H1 (cell line): Measurements from ENCODE around the gene SLFN12. TPM values are rescaled to one million over a fixed set of nuclear protein-coding genes. Genes with fewer than 3 reads are reported as not detected.

Experiments
- CTCF ChIA-PET: fragments of 300-600 bp; sonication (Branson Sonifier 250); formaldehyde crosslinking; loops from one replicate; lab custom pipeline; 2021; ENCODE audit not compliant: partially characterized antibody; lab: Charles Lee
- POLR2A ChIA-PET: fragments of 300-600 bp; sonication (Branson Sonifier 250); formaldehyde crosslinking; loops from one replicate; lab custom pipeline; 2021; ENCODE audit warnings: inconsistent platforms; ENCODE audit not compliant: partially characterized antibody; lab: Charles Lee
- DNase-seq, 2 experiments: peaks; one replicate each; pipeline versions ENCODE4 v3.0.0 to v3.0.0-alpha.2; 2010 to 2022; ENCODE audit warnings: low spot score in 2 of 2, low read depth in 1 of 2, mixed read lengths in 1 of 2
- FAIRE-seq: peaks from 2 replicates; lab custom pipeline; 2011; peaks lifted over from hg19 to GRCh38; lab: Jason Lieb, UNC
- H2AFZ ChIP-seq: 2 replicates; pipeline ENCODE4 v1.8.1; 2012; ENCODE audit warnings: low read length, inconsistent platforms
- H2AK5ac ChIP-seq: 2 replicates; pipeline ENCODE4 v1.6.1; 2013; ENCODE audit warnings: low read depth, low read length
- H2BK120ac ChIP-seq: replicated peaks from 2 replicates; pipeline ENCODE3; 2013; ENCODE audit warnings: low read depth, low read length, inconsistent platforms
- H2BK12ac ChIP-seq: 2 replicates; pipeline ENCODE4 v1.6.1; 2013; ENCODE audit warnings: low read depth, low read length
- H2BK15ac ChIP-seq: 2 replicates; pipeline ENCODE4 v1.6.1; 2013; ENCODE audit warnings: low read length
- H2BK20ac ChIP-seq: 2 replicates; pipeline ENCODE4 v1.6.1; 2013; ENCODE audit warnings: low read length
- H2BK5ac ChIP-seq: 2 replicates; pipeline ENCODE4 v1.6.1; 2013; ENCODE audit warnings: low read depth, low read length
- H3K14ac ChIP-seq: 2 replicates; pipeline ENCODE4 v1.6.1; 2013; ENCODE audit warnings: inconsistent platforms; ENCODE audit not compliant: insufficient read length
- H3K18ac ChIP-seq: 2 replicates; pipeline ENCODE4 v1.6.1; 2013; ENCODE audit warnings: low read length; ENCODE audit errors: extremely low read depth
- H3K23ac ChIP-seq: 2 replicates; pipeline ENCODE4 v1.6.1; 2013; ENCODE audit warnings: inconsistent platforms; ENCODE audit not compliant: insufficient read length
- H3K23me2 ChIP-seq: 2 replicates; pipeline ENCODE4 v1.6.1; 2013; ENCODE audit warnings: low read depth, low read length
- H3K27ac ChIP-seq: 2 replicates; pipeline ENCODE4 v1.6.1; 2011; ENCODE audit warnings: low read depth, low read length, inconsistent platforms
- H3K27me3 ChIP-seq, 4 experiments: replicated peaks in 1 of 4; 1 replicate in 1 of 4; 2 replicates in 3 of 4; pipeline versions ENCODE4 v1.6.1 to v1.8.1; 2011 to 2013; ENCODE audit warnings: low read length in 3 of 4, mild to moderate bottlenecking in 3 of 4, inconsistent platforms in 2 of 4, mixed read lengths in 2 of 4, moderate library complexity in 1 of 4; ENCODE audit not compliant: control insufficient read depth in 3 of 4, insufficient read depth in 3 of 4; ENCODE audit errors: extremely low read depth in 1 of 4
- H3K36me3 ChIP-seq, 4 experiments: 2 replicates each; pipeline versions ENCODE4 v1.6.1 to v1.8.1; 2011 to 2013; ENCODE audit warnings: mild to moderate bottlenecking in 4 of 4, low read length in 3 of 4, moderate library complexity in 2 of 4, control low read depth in 1 of 4, inconsistent platforms in 1 of 4; ENCODE audit not compliant: insufficient read depth in 4 of 4, control insufficient read depth in 2 of 4
- H3K4ac ChIP-seq: replicated peaks from 2 replicates; pipeline ENCODE3; 2013; ENCODE audit warnings: low read length, low read depth, mixed read lengths, inconsistent platforms; ENCODE audit not compliant: insufficient read length
- H3K4me1 ChIP-seq, 4 experiments: replicated peaks in 1 of 4; 1 replicate in 1 of 4; 2 replicates in 3 of 4; pipeline versions ENCODE4 v1.6.1 to v1.8.1; 2011 to 2013; ENCODE audit warnings: low read length in 3 of 4, inconsistent platforms in 2 of 4, mixed read lengths in 1 of 4; ENCODE audit not compliant: insufficient read depth in 4 of 4, control insufficient read depth in 3 of 4
- H3K4me2 ChIP-seq, 2 experiments: 2 replicates each; pipeline versions ENCODE4 v1.6.1 to v1.8.1; 2011 to 2013; ENCODE audit warnings: low read depth in 2 of 2, low read length in 2 of 2, control low read depth in 1 of 2, inconsistent platforms in 1 of 2, mild to moderate bottlenecking in 1 of 2; ENCODE audit not compliant: insufficient read depth in 1 of 2
- H3K4me3 ChIP-seq, 4 experiments: fragments of 200-600, 300-600 bp in 1 of 4; sonication (generic), shearing (Covaris generic), sonication (Bioruptor Twin) in 1 of 4; 2 replicates each; pipeline versions ENCODE4 v1.5.1 to v1.8.1; 2011 to 2016; ENCODE audit warnings: low read length in 4 of 4, low read depth in 3 of 4, control low read depth in 2 of 4, inconsistent platforms in 2 of 4, mild to moderate bottlenecking in 2 of 4, mixed read lengths in 1 of 4, moderate library complexity in 1 of 4; ENCODE audit not compliant: insufficient read depth in 2 of 4; ENCODE audit errors: extremely low read depth in 1 of 4
- H3K56ac ChIP-seq: replicated peaks from 2 replicates; pipeline ENCODE3; 2013; ENCODE audit warnings: low read depth, mild to moderate bottlenecking, mixed read lengths, low read length, inconsistent platforms; ENCODE audit not compliant: insufficient read length
- H3K79me1 ChIP-seq: 2 replicates; pipeline ENCODE4 v1.6.1; 2013; ENCODE audit warnings: low read depth, low read length, control low read depth
- H3K79me2 ChIP-seq, 2 experiments: 2 replicates each; pipeline versions ENCODE4 v1.6.1 to v1.8.1; 2012 to 2013; ENCODE audit warnings: low read length in 2 of 2, mild to moderate bottlenecking in 2 of 2, inconsistent platforms in 1 of 2; ENCODE audit not compliant: insufficient read depth in 2 of 2, control insufficient read depth in 1 of 2
- H3K9ac ChIP-seq, 4 experiments: replicated peaks in 1 of 4; 1 replicate in 1 of 4; 2 replicates in 3 of 4; pipeline versions ENCODE4 v1.6.1 to v1.8.1; 2011 to 2013; ENCODE audit warnings: low read depth in 3 of 4, low read length in 3 of 4, control low read depth in 2 of 4, mild to moderate bottlenecking in 2 of 4, moderate library complexity in 2 of 4, inconsistent platforms in 1 of 4; ENCODE audit errors: extremely low read depth in 1 of 4
- H3K9me3 ChIP-seq, 2 experiments: 2 replicates each; pipeline versions ENCODE4 v1.6.1 to v1.8.1; 2012 to 2013; ENCODE audit warnings: mild to moderate bottlenecking in 2 of 2, moderate library complexity in 2 of 2, control low read depth in 1 of 2, inconsistent platforms in 1 of 2, low read depth in 1 of 2, low read length in 1 of 2, mixed read lengths in 1 of 2; ENCODE audit not compliant: insufficient read depth in 2 of 2
- H4K20me1 ChIP-seq, 2 experiments: replicated peaks in 1 of 2; 2 replicates each; pipeline versions ENCODE3 to v1.8.1; 2011 to 2013; ENCODE audit warnings: inconsistent platforms in 2 of 2, low read length in 2 of 2, mild to moderate bottlenecking in 1 of 2; ENCODE audit not compliant: insufficient read depth in 2 of 2, control insufficient read depth in 1 of 2
- H4K5ac ChIP-seq: 2 replicates; pipeline ENCODE4 v1.6.1; 2013; ENCODE audit warnings: low read length, low read depth, mixed read lengths, inconsistent platforms; ENCODE audit not compliant: insufficient read length
- H4K8ac ChIP-seq: 2 replicates; pipeline ENCODE4 v1.8.0; 2013; ENCODE audit warnings: mild to moderate bottlenecking, moderate library complexity, low read length, inconsistent platforms; ENCODE audit not compliant: insufficient read depth; ENCODE audit errors: extremely low read depth
- H4K91ac ChIP-seq: replicated peaks from 2 replicates; pipeline ENCODE3; 2013; ENCODE audit warnings: low read length, mixed read lengths, inconsistent platforms; ENCODE audit not compliant: insufficient read length
- BCL11A ChIP-seq, 2 experiments: IDR thresholded peaks; one replicate each; pipeline ENCODE4 v1.6.1; 2011; ENCODE audit warnings: low read depth in 2 of 2, low read length in 2 of 2, mild to moderate bottlenecking in 2 of 2
- CHD1 ChIP-seq: IDR thresholded peaks from 2 replicates; pipeline ENCODE4 v1.6.1; 2012; ENCODE audit warnings: low read depth, low read length, improper control_type of control experiment
- CTBP2 ChIP-seq: IDR thresholded peaks from 2 replicates; pipeline ENCODE4 v1.7.0; 2011; ENCODE audit warnings: borderline replicate concordance, mild to moderate bottlenecking, moderate library complexity, mixed read lengths, low read length; ENCODE audit not compliant: insufficient read depth, insufficient read length
- FOSL1 ChIP-seq: IDR thresholded peaks from 2 replicates; pipeline ENCODE4 v1.6.1; 2011; ENCODE audit warnings: mild to moderate bottlenecking, low read depth, low read length, moderate library complexity; ENCODE audit not compliant: insufficient read depth
- HDAC6 ChIP-seq: IDR thresholded peaks from one replicate; pipeline ENCODE4 v1.7.1; 2012; ENCODE audit warnings: low read depth, mild to moderate bottlenecking, inconsistent platforms, low read length, moderate library complexity
- PHF8 ChIP-seq: fragments of 200-600 bp; sonication (generic); conservative IDR thresholded peaks from 2 replicates; pipeline ENCODE4 v1.7.1; 2012; ENCODE audit warnings: low read depth, mild to moderate bottlenecking, inconsistent platforms, low read length, moderate library complexity
- POU5F1 ChIP-seq: IDR thresholded peaks from 2 replicates; pipeline ENCODE4 v1.6.1; 2011; ENCODE audit warnings: low read depth, mild to moderate bottlenecking, low read length, moderate library complexity
- RAD21 ChIP-seq, 2 experiments: IDR thresholded peaks in 1 of 2; conservative IDR thresholded peaks in 1 of 2; 2 replicates each; pipeline ENCODE4 v1.6.1; 2011; ENCODE audit warnings: low read depth in 2 of 2, low read length in 2 of 2, improper control_type of control experiment in 1 of 2, inconsistent platforms in 1 of 2, mild to moderate bottlenecking in 1 of 2, moderate library complexity in 1 of 2
- SP1 ChIP-seq: IDR thresholded peaks from 2 replicates; pipeline ENCODE4 v1.6.1; 2011; ENCODE audit warnings: low read depth, low read length
- TBP ChIP-seq: IDR thresholded peaks from 2 replicates; pipeline ENCODE4 v1.6.1; 2011; ENCODE audit warnings: low read depth, low read length, improper control_type of control experiment
- WGBS, 2 experiments: shearing (Covaris generic) in 1 of 2; methylation state at CpG; one replicate each; pipeline versions ENCODE4 v1.1.6 to v1.1.7; 2013 to 2015; ENCODE audit warnings: low lambda C conversion rate in 2 of 2, mixed read lengths in 2 of 2, inconsistent platforms in 1 of 2, low coverage in 1 of 2, missing lambda C conversion rate in 1 of 2; ENCODE audit not compliant: insufficient replicate concordance in 2 of 2, insufficient coverage in 1 of 2, insufficient read length in 1 of 2; ENCODE audit errors: extremely low coverage in 1 of 2, missing lambda C conversion rate in 1 of 2; 5-methylcytosine and 5-hydroxymethylcytosine counted together
- polyA plus RNA-seq, 7 experiments: library from polyadenylated mRNA; depleted of rRNA in 3 of 7; stranded (reverse) in 5 of 7; unstranded in 2 of 7; fragments of >200 nt in 5 of 7; fragments of 200-250 nt in 2 of 7; gene quantifications; 1 replicate in 5 of 7; 2 replicates in 1 of 7; 4 replicates in 1 of 7; pipeline versions ENCODE4 v1.2.1 to v1.2.3, GENCODE V29; 2011 to 2013; ENCODE audit warnings: missing spikeins in 2 of 7, mixed read lengths in 2 of 7
- total RNA-seq: library from RNA; stranded (reverse); fragmentation: NEBNext Ultra II Directional; extraction: Animal tissue kit (Norgen Biotek cat#: 25700); gene quantifications from 2 replicates; pipeline ENCODE4 v1.2.1, GENCODE V29; 2021
- TF ChIP-seq, protein P1 (sequence below): IDR thresholded peaks from 2 replicates; pipeline ENCODE4 v1.6.1; 2012; ENCODE audit warnings: inconsistent platforms

Gene SLFN12
- total and polyA plus RNA-seq, 2 of the 8 experiments (the other 6 are each of a cell fraction or from before 2014, with no cell fraction given) = 1.6 to 10.7 TPM

DNA sequence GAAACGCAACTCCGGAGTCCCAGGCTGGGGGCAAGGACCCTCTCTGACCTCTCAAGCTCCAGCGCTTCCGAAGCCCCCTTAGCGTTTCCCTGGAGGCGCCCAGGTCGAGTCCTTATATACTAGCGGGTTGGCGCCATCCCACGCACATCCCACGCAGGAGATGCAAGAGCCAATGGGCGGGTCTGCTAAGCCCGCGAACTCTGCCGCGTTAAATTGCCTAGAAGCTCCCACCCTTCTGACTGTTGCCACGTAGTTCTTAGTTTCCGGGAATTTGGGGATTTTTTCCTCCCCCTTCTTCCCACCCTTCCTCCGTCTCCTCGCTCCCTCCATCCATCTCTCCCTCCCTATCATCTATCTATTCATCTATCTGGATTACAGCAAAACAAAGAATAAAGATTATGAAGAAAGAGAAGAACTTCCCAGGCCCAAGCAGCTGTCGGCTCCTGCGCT is 58.7 kb downstream of the SLFN12 start, which contains the start of gene SLFN11:
TSS of gene SLFN11 (minus strand) at position 88 of the 450 bp plus-strand sequence. CDS start 9,814 bp downstream, outside the sequence.
- no peak within 1 kb of the TSS for H4K91ac ChIP-seq
- no peaks in the 10 kb centered on the region for H3K79me2 ChIP-seq
- H3K23me2 ChIP-seq = peaks cover 9% of the 10 kb centered on the region; the same call in 1 of the 2 replicates
- no peak within 1 kb of the TSS for H3K4ac ChIP-seq
- H2AK5ac ChIP-seq = no peak within 1 kb of the TSS
- WGBS, 2 experiments = 2% methylated on average over 18 of the region's 22 CpGs; no CpG with 5 or more reads in 1 of the 2 experiments
- no peak within 1 kb of the TSS for H3K23ac ChIP-seq
- no peak within 1 kb of the TSS for H3K27ac ChIP-seq
- H3K56ac ChIP-seq = no peak within 1 kb of the TSS
- H2BK120ac ChIP-seq = no peak within 1 kb of the TSS
- no peak within 1 kb of the TSS for H2BK5ac ChIP-seq
- no peak within 1 kb of the TSS for H4K5ac ChIP-seq
- DNase-seq = peak in 1 of 2 experiments; percentile 59
- no peak within 1 kb of the TSS for H2BK20ac ChIP-seq
- H3K27me3 ChIP-seq = peaks cover 39 to 75% (median 51%) of the 10 kb centered on the region in 4 experiments
- no peaks in the 10 kb centered on the region for H3K9me3 ChIP-seq
- no peak within 1 kb of the TSS for H3K14ac ChIP-seq
- H2BK15ac ChIP-seq = no peak within 1 kb of the TSS
- H3K9ac ChIP-seq = no peak within 1 kb of the TSS
- peak within 1 kb of the TSS; percentile 30 to 62 (median 51); a peak in 7 of 8 replicates for H3K4me3 ChIP-seq
- H3K18ac ChIP-seq = no peak within 1 kb of the TSS
- H4K8ac ChIP-seq = no peak within 1 kb of the TSS
- H4K20me1 ChIP-seq = no peaks in the 10 kb centered on the region
- H3K4me1 ChIP-seq = peaks cover 0 to 4% (median 3%) of the 10 kb centered on the region in 4 experiments; a peak in 4 of 7 replicates
- no peaks in the 10 kb centered on the region for H3K79me1 ChIP-seq
- no peak within 1 kb of the TSS for H2BK12ac ChIP-seq
- H2AFZ ChIP-seq = no peak within 1 kb of the TSS
- ChIA-PET CTCF (interaction anchor here (1.0 kb wide), 1 partner anchor 61 kb away, joined by 3 read pairs; no protein-coding TSS in a partner anchor), POLR2A (interaction anchor here (1.2 to 1.3 kb wide), 2 partner anchors 19 to 113 kb away, joined by 3 read pairs; no protein-coding TSS in a partner anchor)
- peak within 1 kb of the TSS; percentile 82 to 88 for H3K4me2 ChIP-seq
- no peaks in the 10 kb centered on the region for H3K36me3 ChIP-seq
- FAIRE-seq = no peak
- TF ChIP-seq CTBP2 (no peak), CHD1 (no peak), PHF8 (no peak), POU5F1 (no peak), TBP (no peak), SP1 (no peak), FOSL1 (no peak), BCL11A (IDR thresholded peaks at IDR 0.05; ENCODE audit: low read depth in 2 of 2, low read length in 2 of 2) (no peak), RAD21 (IDR thresholded peaks at IDR 0.05 in 1 of 2, conservative IDR thresholded peaks at IDR 0.05 in 1 of 2; ENCODE audit: low read depth in 2 of 2, low read length in 2 of 2) (no peak), HDAC6 (no peak)
- TF ChIP-seq, protein P1, sequence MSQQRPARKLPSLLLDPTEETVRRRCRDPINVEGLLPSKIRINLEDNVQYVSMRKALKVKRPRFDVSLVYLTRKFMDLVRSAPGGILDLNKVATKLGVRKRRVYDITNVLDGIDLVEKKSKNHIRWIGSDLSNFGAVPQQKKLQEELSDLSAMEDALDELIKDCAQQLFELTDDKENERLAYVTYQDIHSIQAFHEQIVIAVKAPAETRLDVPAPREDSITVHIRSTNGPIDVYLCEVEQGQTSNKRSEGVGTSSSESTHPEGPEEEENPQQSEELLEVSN = no peak
